ENCODE data around the gene SCCPDH. TPM values are rescaled to one million over a fixed set of nuclear protein-coding genes. Genes with fewer than 3 reads are reported as not detected.

Gene SCCPDH
- total and polyA plus RNA-seq, 2 of the 13 experiments (the other 11 are each of a cell fraction or from before 2014, with no cell fraction given) = 36.7 to 62.3 TPM

DNA sequence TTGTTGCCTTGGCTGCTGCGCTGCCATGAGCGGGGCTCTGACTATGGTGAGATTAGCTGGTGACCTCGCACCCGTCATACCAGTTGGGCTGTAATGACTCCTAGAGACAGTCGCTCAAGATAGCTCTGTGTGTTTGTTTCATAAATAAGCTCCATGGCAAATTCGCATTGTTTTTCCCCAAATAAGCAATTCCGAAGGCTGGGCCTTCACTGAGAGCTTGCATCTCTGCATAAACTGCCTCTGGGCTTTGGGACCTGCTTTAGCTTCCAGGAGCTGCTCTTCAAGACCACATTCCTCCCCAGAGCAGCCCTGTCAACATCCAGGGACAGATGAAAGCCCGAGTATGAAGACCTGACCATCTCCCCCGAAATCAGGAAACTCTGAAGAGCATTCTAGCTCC is 40.7 kb upstream of the SCCPDH start:
- CTCF ChIA-PET (ENCODE audit: low intra/inter-chr PET ratio, low total read pairs) = no interaction called here
- in situ Hi-C loops (cut with HindIII; ENCODE audit: extremely low pct_ligation_motif_present, low pct_unique_long_range_greater_than_20kb) (no loop called here), intact Hi-C loops (cut with micrococcal nuclease; ENCODE audit: unreplicated experiment) (no loop called here)
- Histone ChIP-seq H3K36me3 (replicated peaks in 1 of 2; ENCODE audit: control insufficient read depth in 1 of 2, insufficient read depth in 2 of 2, low read length in 2 of 2) (no peaks in the 10 kb centered on the region), H3K27ac (ENCODE audit: extremely low read length, insufficient read depth, low read length) (no peak overlapping the region), H3K9me3 (ENCODE audit: low read length) (no peaks in the 10 kb centered on the region), H3K27me3 (ENCODE audit: control insufficient read depth in 1 of 2, insufficient read depth in 2 of 2, low read length in 2 of 2) (no peaks in the 10 kb centered on the region), H3K79me2 (ENCODE audit: insufficient read depth, low read length) (no peaks in the 10 kb centered on the region), H2AFZ (ENCODE audit: low read length) (no peak overlapping the region), H4K20me1 (ENCODE audit: insufficient read depth, low read length) (no peaks in the 10 kb centered on the region), H3K4me1 (ENCODE audit: insufficient read depth, low read length) (no peaks in the 10 kb centered on the region), H3K4me2 (ENCODE audit: low read depth, low read length) (no peak overlapping the region), H3K9ac (ENCODE audit: insufficient read depth, low read depth, low read length) (no peak overlapping the region), H3K4me3 (replicated peaks in 1 of 3; ENCODE audit: insufficient read depth in 1 of 3, low read depth in 2 of 3, low read length in 3 of 3) (no peak overlapping the region)
- BruUV-seq (replicated peaks) = no TSS peak
- no peak for TF ChIP-seq HOXA9 (CRISPR knock-in tag; IDR thresholded peaks at IDR 0.05; ENCODE audit: borderline replicate concordance)
- no peak for TF ChIP-seq TARDBP (CRISPR knock-in tag; IDR thresholded peaks at IDR 0.05)
- TF ChIP-seq SALL1 (CRISPR knock-in tag; IDR thresholded peaks at IDR 0.05) = no peak
- TF ChIP-seq, protein P1, sequence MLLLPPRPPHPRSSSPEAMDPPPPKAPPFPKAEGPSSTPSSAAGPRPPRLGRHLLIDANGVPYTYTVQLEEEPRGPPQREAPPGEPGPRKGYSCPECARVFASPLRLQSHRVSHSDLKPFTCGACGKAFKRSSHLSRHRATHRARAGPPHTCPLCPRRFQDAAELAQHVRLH (CRISPR knock-in tag; IDR thresholded peaks at IDR 0.05; ENCODE audit: borderline replicate concordance, low read depth) = no peak
- TF ChIP-seq, protein P2, sequence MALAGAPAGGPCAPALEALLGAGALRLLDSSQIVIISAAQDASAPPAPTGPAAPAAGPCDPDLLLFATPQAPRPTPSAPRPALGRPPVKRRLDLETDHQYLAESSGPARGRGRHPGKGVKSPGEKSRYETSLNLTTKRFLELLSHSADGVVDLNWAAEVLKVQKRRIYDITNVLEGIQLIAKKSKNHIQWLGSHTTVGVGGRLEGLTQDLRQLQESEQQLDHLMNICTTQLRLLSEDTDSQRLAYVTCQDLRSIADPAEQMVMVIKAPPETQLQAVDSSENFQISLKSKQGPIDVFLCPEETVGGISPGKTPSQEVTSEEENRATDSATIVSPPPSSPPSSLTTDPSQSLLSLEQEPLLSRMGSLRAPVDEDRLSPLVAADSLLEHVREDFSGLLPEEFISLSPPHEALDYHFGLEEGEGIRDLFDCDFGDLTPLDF (CRISPR knock-in tag; IDR thresholded peaks at IDR 0.05) = no peak
- TF ChIP-seq ELF3 (CRISPR knock-in tag; IDR thresholded peaks at IDR 0.05) = no peak
- FAIRE-seq (no peak), ATAC-seq (no peak), DNase-seq (ENCODE audit: low spot score) (no peak)
- 78% methylated on average over 4 of the region's 9 CpGs for WGBS (ENCODE audit: low lambda C conversion rate)
- POLR2A ChIA-PET = interaction anchor here (0.8 to 1.1 kb wide), 2 partner anchors 18 to 117 kb away, joined by 3 read pairs; partner anchors contain the start of genes CNST and TFB2M

DNA sequence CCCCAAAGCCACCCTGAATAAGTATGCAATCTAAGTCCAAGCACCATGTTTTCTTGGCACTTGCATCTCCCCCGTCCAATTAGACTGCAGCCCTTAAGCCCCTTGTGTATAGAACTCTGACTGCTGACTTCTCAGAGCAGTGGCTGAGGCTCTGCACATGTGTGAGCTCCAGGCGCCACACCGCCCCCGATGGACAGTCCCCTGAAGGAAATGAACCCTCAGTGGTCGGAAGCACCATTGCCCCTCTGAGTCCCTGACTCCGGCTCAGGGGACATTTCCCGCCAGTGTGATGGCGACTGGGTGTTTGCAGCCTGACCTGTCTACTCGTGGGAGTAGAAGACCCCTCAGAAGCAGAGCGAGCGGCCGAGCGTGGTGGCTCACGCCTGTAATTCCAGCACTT is 37.2 kb upstream of the SCCPDH start:
- intact Hi-C loops (cut with micrococcal nuclease; ENCODE audit: unreplicated experiment) = no loop called here
- H3K36me3 ChIP-seq (replicated peaks in 1 of 2; ENCODE audit: control insufficient read depth in 1 of 2, insufficient read depth in 2 of 2, low read length in 2 of 2) = no peaks in the 10 kb centered on the region
- DNase-seq (ENCODE audit: low spot score) (no peak), FAIRE-seq (no peak), ATAC-seq (peak; percentile 54)
- no peaks in the 10 kb centered on the region for H4K20me1 ChIP-seq (ENCODE audit: insufficient read depth, low read length)
- in situ Hi-C loops (cut with HindIII; ENCODE audit: extremely low pct_ligation_motif_present, low pct_unique_long_range_greater_than_20kb) = no loop called here
- ChIA-PET POLR2A (no interaction called here), CTCF (ENCODE audit: low intra/inter-chr PET ratio, low total read pairs) (interaction anchor here (3.7 kb wide), 1 partner anchor 12 kb away, joined by 25 read pairs; no protein-coding TSS in a partner anchor)
- H3K4me2 ChIP-seq (ENCODE audit: low read depth, low read length) = no peak overlapping the region
- WGBS (ENCODE audit: low lambda C conversion rate) = 35% methylated on average over 9 of the region's 14 CpGs
- no peak overlapping the region for H3K4me3 ChIP-seq (replicated peaks in 1 of 3; ENCODE audit: insufficient read depth in 1 of 3, low read depth in 2 of 3, low read length in 3 of 3)
- H2AFZ ChIP-seq (ENCODE audit: low read length) = no peak overlapping the region
- H3K79me2 ChIP-seq (ENCODE audit: insufficient read depth, low read length) = no peaks in the 10 kb centered on the region
- H3K4me1 ChIP-seq (ENCODE audit: insufficient read depth, low read length) = peaks cover 6% of the 10 kb centered on the region; the same call in 1 of the 2 replicates
- H3K9me3 ChIP-seq (ENCODE audit: low read length) = no peaks in the 10 kb centered on the region
- peaks cover 0 to 5% of the 10 kb centered on the region in 2 experiments; a peak in 2 of 5 replicates for H3K27me3 ChIP-seq (ENCODE audit: control insufficient read depth in 1 of 2, insufficient read depth in 2 of 2, low read length in 2 of 2)
- no peak overlapping the region for H3K9ac ChIP-seq (ENCODE audit: insufficient read depth, low read depth, low read length)
- BruUV-seq (replicated peaks) = no TSS peak
- TF ChIP-seq, protein P3, sequence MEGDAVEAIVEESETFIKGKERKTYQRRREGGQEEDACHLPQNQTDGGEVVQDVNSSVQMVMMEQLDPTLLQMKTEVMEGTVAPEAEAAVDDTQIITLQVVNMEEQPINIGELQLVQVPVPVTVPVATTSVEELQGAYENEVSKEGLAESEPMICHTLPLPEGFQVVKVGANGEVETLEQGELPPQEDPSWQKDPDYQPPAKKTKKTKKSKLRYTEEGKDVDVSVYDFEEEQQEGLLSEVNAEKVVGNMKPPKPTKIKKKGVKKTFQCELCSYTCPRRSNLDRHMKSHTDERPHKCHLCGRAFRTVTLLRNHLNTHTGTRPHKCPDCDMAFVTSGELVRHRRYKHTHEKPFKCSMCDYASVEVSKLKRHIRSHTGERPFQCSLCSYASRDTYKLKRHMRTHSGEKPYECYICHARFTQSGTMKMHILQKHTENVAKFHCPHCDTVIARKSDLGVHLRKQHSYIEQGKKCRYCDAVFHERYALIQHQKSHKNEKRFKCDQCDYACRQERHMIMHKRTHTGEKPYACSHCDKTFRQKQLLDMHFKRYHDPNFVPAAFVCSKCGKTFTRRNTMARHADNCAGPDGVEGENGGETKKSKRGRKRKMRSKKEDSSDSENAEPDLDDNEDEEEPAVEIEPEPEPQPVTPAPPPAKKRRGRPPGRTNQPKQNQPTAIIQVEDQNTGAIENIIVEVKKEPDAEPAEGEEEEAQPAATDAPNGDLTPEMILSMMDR (CRISPR knock-in tag; IDR thresholded peaks at IDR 0.05) = peak; percentile 33; the same call in 1 of the 2 replicates
- TF ChIP-seq, protein P4, sequence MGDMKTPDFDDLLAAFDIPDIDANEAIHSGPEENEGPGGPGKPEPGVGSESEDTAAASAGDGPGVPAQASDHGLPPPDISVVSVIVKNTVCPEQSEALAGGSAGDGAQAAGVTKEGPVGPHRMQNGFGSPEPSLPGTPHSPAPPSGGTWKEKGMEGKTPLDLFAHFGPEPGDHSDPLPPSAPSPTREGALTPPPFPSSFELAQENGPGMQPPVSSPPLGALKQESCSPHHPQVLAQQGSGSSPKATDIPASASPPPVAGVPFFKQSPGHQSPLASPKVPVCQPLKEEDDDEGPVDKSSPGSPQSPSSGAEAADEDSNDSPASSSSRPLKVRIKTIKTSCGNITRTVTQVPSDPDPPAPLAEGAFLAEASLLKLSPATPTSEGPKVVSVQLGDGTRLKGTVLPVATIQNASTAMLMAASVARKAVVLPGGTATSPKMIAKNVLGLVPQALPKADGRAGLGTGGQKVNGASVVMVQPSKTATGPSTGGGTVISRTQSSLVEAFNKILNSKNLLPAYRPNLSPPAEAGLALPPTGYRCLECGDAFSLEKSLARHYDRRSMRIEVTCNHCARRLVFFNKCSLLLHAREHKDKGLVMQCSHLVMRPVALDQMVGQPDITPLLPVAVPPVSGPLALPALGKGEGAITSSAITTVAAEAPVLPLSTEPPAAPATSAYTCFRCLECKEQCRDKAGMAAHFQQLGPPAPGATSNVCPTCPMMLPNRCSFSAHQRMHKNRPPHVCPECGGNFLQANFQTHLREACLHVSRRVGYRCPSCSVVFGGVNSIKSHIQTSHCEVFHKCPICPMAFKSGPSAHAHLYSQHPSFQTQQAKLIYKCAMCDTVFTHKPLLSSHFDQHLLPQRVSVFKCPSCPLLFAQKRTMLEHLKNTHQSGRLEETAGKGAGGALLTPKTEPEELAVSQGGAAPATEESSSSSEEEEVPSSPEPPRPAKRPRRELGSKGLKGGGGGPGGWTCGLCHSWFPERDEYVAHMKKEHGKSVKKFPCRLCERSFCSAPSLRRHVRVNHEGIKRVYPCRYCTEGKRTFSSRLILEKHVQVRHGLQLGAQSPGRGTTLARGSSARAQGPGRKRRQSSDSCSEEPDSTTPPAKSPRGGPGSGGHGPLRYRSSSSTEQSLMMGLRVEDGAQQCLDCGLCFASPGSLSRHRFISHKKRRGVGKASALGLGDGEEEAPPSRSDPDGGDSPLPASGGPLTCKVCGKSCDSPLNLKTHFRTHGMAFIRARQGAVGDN (CRISPR knock-in tag; IDR thresholded peaks at IDR 0.05) = 0 out of 2 replicates have a peak, but pooled peaks have one; percentile 14
- no peak for TF ChIP-seq MXI1 (IDR thresholded peaks at IDR 0.05; ENCODE audit: borderline replicate concordance, low read depth, low read length)
- H3K27ac ChIP-seq (ENCODE audit: extremely low read length, insufficient read depth, low read length) = no peak overlapping the region

Data from HepG2 (cell line).